IMR-90 (cell line): Measurements from ENCODE around the gene PLXNB3.

Source experiments
- CTCF ChIP-seq: conservative IDR thresholded peaks from 2 replicates; pipeline ENCODE4 v1.5.1; 2012; ENCODE audit warnings: mild to moderate bottlenecking, low read depth, low read length, improper control_type of control experiment
- ELK1 ChIP-seq: fragments of 150-350 bp; IDR thresholded peaks from 2 replicates; pipeline ENCODE4 v1.6.1; 2016; ENCODE audit warnings: low read depth, mild to moderate bottlenecking, low read length, moderate library complexity, borderline replicate concordance
- MXI1 ChIP-seq: IDR thresholded peaks from 2 replicates; pipeline ENCODE4 v1.6.1; 2012; ENCODE audit warnings: low read depth, mild to moderate bottlenecking, low read length, moderate library complexity, borderline replicate concordance
- NFE2L2 ChIP-seq: fragments of 150-350 bp; IDR thresholded peaks from 2 replicates; pipeline ENCODE4 v1.6.1; 2016; ENCODE audit warnings: low read depth, mild to moderate bottlenecking, low read length
- POLR2A ChIP-seq: IDR thresholded peaks from 2 replicates; pipeline ENCODE4 v1.6.1; 2012; ENCODE audit warnings: mild to moderate bottlenecking, low read depth, low read length
- RAD21 ChIP-seq: IDR thresholded peaks from 2 replicates; pipeline ENCODE4 v1.6.1; 2012; ENCODE audit warnings: low read length, improper control_type of control experiment
- SMC3 ChIP-seq: fragments of 150-350 bp; IDR thresholded peaks from 2 replicates; pipeline ENCODE4 v1.6.1; 2016; ENCODE audit warnings: low read depth, mild to moderate bottlenecking, antibody characterized with exemption, low read length, moderate library complexity
- USF2 ChIP-seq: fragments of 150-350 bp; IDR thresholded peaks from 2 replicates; pipeline ENCODE4 v1.6.1; 2017; ENCODE audit warnings: mild to moderate bottlenecking, antibody characterized with exemption, low read length, low read depth

- no peak for TF ChIP-seq CTCF
- TF ChIP-seq SMC3, result no peak
- no peak for TF ChIP-seq USF2
- TF ChIP-seq ELK1, result no peak
- no peak for TF ChIP-seq POLR2A
- no peak for TF ChIP-seq MXI1
- no peak for TF ChIP-seq NFE2L2
- no peak for TF ChIP-seq RAD21
Measured at GRCh38 chrX:153764786-153765137, 713 bp downstream of the PLXNB3 start.
